Measurements from ENCODE around the gene RNF150. TPM values are rescaled to one million over a fixed set of nuclear protein-coding genes. Genes with fewer than 3 reads are reported as not detected.

RNF150 gene
- 0.20 to 0.55 TPM (median 0.41 TPM) in 5 replicates for total RNA-seq (2022; extraction: Qiagen RNA extraction)

DNA sequence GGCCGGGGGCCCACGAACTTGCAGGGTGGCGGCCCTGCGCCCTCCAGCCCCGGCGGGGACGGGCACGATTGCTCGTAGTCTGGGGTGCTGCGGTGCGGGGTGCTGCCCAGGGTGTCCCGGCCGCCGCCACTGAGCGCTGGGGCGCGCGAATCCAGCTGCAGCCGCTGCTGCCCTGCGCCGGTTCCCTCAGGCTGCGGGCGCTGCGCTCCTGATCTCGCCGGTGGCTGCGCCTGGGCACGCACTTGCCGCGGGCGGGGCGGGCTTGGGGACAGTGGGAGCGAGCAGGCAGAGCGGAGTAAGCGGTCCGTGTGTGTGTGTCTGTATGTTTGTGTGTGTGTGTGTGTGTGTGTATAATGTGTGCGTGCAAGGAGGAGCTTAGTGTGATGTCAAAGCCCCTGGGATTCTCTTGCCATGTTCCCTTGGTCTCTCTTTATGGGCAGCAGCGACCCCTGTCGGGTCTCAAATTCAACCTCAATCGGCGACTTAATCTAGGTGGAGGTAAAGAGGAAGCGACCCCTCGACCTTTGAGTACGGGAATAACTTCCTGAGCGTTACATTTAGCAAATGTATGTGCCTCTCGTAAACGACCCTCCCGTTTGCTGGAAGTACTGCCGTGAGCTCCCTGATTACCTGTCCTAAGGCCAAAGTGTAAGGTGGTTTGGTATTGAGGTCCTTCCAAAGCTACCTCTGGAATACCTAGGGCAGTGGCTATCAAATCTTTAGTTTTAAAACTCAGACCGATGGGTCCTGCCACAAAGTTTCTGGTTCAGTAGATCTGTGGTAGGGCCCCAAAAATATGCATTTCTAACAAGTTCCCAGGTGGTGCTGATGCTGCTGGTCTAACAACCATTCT is at the start of gene RNF150:
TSS of gene RNF150 (minus strand) at position 324 of the 853 bp plus-strand sequence.

Other genes with a start within 250 kb of the RNF150 start
- gene ZNF330, start 87.4 kb upstream of the RNF150 start, total RNA-seq (2022; extraction: Qiagen RNA extraction), result 25.4 to 28.0 TPM (median 26.4 TPM) in 5 replicates